ENCODE data around the gene ABLIM2.

ABLIM2 gene

GRCh38 chr4:8200302-8200975 is 41.8 kb upstream of the ABLIM2 start:
- Histone ChIP-seq H3K27ac (ENCODE audit: low read depth, low read length) (no peak overlapping the region), H3K36me3 (ENCODE audit: control insufficient read depth, insufficient read depth, low read length) (no peaks in the 10 kb centered on the region), H3K27me3 (ENCODE audit: control insufficient read depth, insufficient read depth, low read length) (no peaks in the 10 kb centered on the region), H3K9ac (ENCODE audit: low read length) (no peak overlapping the region), H3K4me3 (ENCODE audit: low read depth, low read length) (no peak overlapping the region), H3K9me3 (ENCODE audit: control insufficient read depth, insufficient read depth, low read depth, low read length) (no peaks in the 10 kb centered on the region), H3K4me1 (ENCODE audit: control insufficient read depth, insufficient read depth, low read length) (peaks cover 19% of the 10 kb centered on the region; the same call in 1 of the 2 replicates)

- peaks cover 19% of the 10 kb centered on the region; the same call in 1 of the 2 replicates for H3K4me1 ChIP-seq (ENCODE audit: control insufficient read depth, insufficient read depth, low read length)
- no peaks in the 10 kb centered on the region for H3K27me3 ChIP-seq (ENCODE audit: control insufficient read depth, insufficient read depth, low read length)
- no peaks in the 10 kb centered on the region for H3K9me3 ChIP-seq (ENCODE audit: control insufficient read depth, insufficient read depth, low read depth, low read length)
- H3K27ac ChIP-seq (ENCODE audit: low read depth, low read length): no peak overlapping the region
- no peak overlapping the region for H3K4me3 ChIP-seq (ENCODE audit: low read depth, low read length)
- no peak overlapping the region for H3K9ac ChIP-seq (ENCODE audit: low read length)
- no peaks in the 10 kb centered on the region for H3K36me3 ChIP-seq (ENCODE audit: control insufficient read depth, insufficient read depth, low read length)
Observed at GRCh38 chr4:8199594-8200301, 41.1 kb upstream of the ABLIM2 start.

GRCh38 chr4:8198906-8199593 is 40.4 kb upstream of the ABLIM2 start, which contains the start of gene SH3TC1:
SH3TC1 (plus strand) TSS chr4:8199290; CDS start chr4:8205195, 5,905 bp downstream.
- Histone ChIP-seq H3K27ac (ENCODE audit: low read depth, low read length) (no peak within 1 kb of the TSS), H3K36me3 (ENCODE audit: control insufficient read depth, insufficient read depth, low read length) (no peaks in the 10 kb centered on the region), H3K4me1 (ENCODE audit: control insufficient read depth, insufficient read depth, low read length) (peaks cover 20% of the 10 kb centered on the region; the same call in 1 of the 2 replicates), H3K9ac (ENCODE audit: low read length) (no peak within 1 kb of the TSS), H3K4me3 (ENCODE audit: low read depth, low read length) (no peak within 1 kb of the TSS), H3K27me3 (ENCODE audit: control insufficient read depth, insufficient read depth, low read length) (no peaks in the 10 kb centered on the region), H3K9me3 (ENCODE audit: control insufficient read depth, insufficient read depth, low read depth, low read length) (no peaks in the 10 kb centered on the region)

- no peaks in the 10 kb centered on the region for H3K36me3 ChIP-seq (ENCODE audit: control insufficient read depth, insufficient read depth, low read length)
- no peak overlapping the region for H3K9ac ChIP-seq (ENCODE audit: low read length)
- H3K4me1 ChIP-seq (ENCODE audit: control insufficient read depth, insufficient read depth, low read length): peaks cover 27% of the 10 kb centered on the region; the same call in 1 of the 2 replicates
- H3K9me3 ChIP-seq (ENCODE audit: control insufficient read depth, insufficient read depth, low read depth, low read length): no peaks in the 10 kb centered on the region
- H3K4me3 ChIP-seq (ENCODE audit: low read depth, low read length): no peak overlapping the region
- no peak overlapping the region for H3K27ac ChIP-seq (ENCODE audit: low read depth, low read length)
- no peaks in the 10 kb centered on the region for H3K27me3 ChIP-seq (ENCODE audit: control insufficient read depth, insufficient read depth, low read length)
Observed at GRCh38 chr4:8198206-8198905, 39.7 kb upstream of the ABLIM2 start.

- no peaks in the 10 kb centered on the region for H3K36me3 ChIP-seq (ENCODE audit: control insufficient read depth, insufficient read depth, low read length)
- H3K4me3 ChIP-seq (ENCODE audit: low read depth, low read length): no peak overlapping the region
- H3K4me1 ChIP-seq (ENCODE audit: control insufficient read depth, insufficient read depth, low read length): peaks cover 28% of the 10 kb centered on the region; the same call in 1 of the 2 replicates
- H3K27me3 ChIP-seq (ENCODE audit: control insufficient read depth, insufficient read depth, low read length): no peaks in the 10 kb centered on the region
- no peak overlapping the region for H3K9ac ChIP-seq (ENCODE audit: low read length)
- no peaks in the 10 kb centered on the region for H3K9me3 ChIP-seq (ENCODE audit: control insufficient read depth, insufficient read depth, low read depth, low read length)
- H3K27ac ChIP-seq (ENCODE audit: low read depth, low read length): no peak overlapping the region
Observed at GRCh38 chr4:8197521-8197920, 38.9 kb upstream of the ABLIM2 start.

- Histone ChIP-seq H3K9ac (ENCODE audit: low read length) (no peak overlapping the region), H3K27me3 (ENCODE audit: control insufficient read depth, insufficient read depth, low read length) (no peaks in the 10 kb centered on the region), H3K4me3 (ENCODE audit: low read depth, low read length) (no peak overlapping the region), H3K36me3 (ENCODE audit: control insufficient read depth, insufficient read depth, low read length) (no peaks in the 10 kb centered on the region), H3K9me3 (ENCODE audit: control insufficient read depth, insufficient read depth, low read depth, low read length) (no peaks in the 10 kb centered on the region), H3K27ac (ENCODE audit: low read depth, low read length) (no peak overlapping the region), H3K4me1 (ENCODE audit: control insufficient read depth, insufficient read depth, low read length) (peaks cover 33% of the 10 kb centered on the region; the same call in 1 of the 2 replicates)
Observed at GRCh38 chr4:8195841-8196458, 37.3 kb upstream of the ABLIM2 start.

GRCh38 chr4:8195431-8195830 is 36.8 kb upstream of the ABLIM2 start:
- Histone ChIP-seq H3K9me3 (ENCODE audit: control insufficient read depth, insufficient read depth, low read depth, low read length) (no peaks in the 10 kb centered on the region), H3K36me3 (ENCODE audit: control insufficient read depth, insufficient read depth, low read length) (no peaks in the 10 kb centered on the region), H3K9ac (ENCODE audit: low read length) (no peak overlapping the region), H3K27me3 (ENCODE audit: control insufficient read depth, insufficient read depth, low read length) (no peaks in the 10 kb centered on the region), H3K4me3 (ENCODE audit: low read depth, low read length) (no peak overlapping the region), H3K27ac (ENCODE audit: low read depth, low read length) (no peak overlapping the region), H3K4me1 (ENCODE audit: control insufficient read depth, insufficient read depth, low read length) (peaks cover 30% of the 10 kb centered on the region; the same call in 1 of the 2 replicates)

- no peaks in the 10 kb centered on the region for H3K36me3 ChIP-seq (ENCODE audit: control insufficient read depth, insufficient read depth, low read length)
- no peaks in the 10 kb centered on the region for H3K9me3 ChIP-seq (ENCODE audit: control insufficient read depth, insufficient read depth, low read depth, low read length)
- H3K27ac ChIP-seq (ENCODE audit: low read depth, low read length): no peak overlapping the region
- no peak overlapping the region for H3K4me3 ChIP-seq (ENCODE audit: low read depth, low read length)
- H3K9ac ChIP-seq (ENCODE audit: low read length): no peak overlapping the region
- H3K4me1 ChIP-seq (ENCODE audit: control insufficient read depth, insufficient read depth, low read length): peaks cover 26% of the 10 kb centered on the region; the same call in 1 of the 2 replicates
- no peaks in the 10 kb centered on the region for H3K27me3 ChIP-seq (ENCODE audit: control insufficient read depth, insufficient read depth, low read length)
Observed at GRCh38 chr4:8194306-8195242, 36.0 kb upstream of the ABLIM2 start.

GRCh38 chr4:8192748-8193738 is 34.4 kb upstream of the ABLIM2 start:
- Histone ChIP-seq H3K27me3 (ENCODE audit: control insufficient read depth, insufficient read depth, low read length) (no peaks in the 10 kb centered on the region), H3K4me1 (ENCODE audit: control insufficient read depth, insufficient read depth, low read length) (peaks cover 15% of the 10 kb centered on the region; the same call in 1 of the 2 replicates), H3K9ac (ENCODE audit: low read length) (no peak overlapping the region), H3K9me3 (ENCODE audit: control insufficient read depth, insufficient read depth, low read depth, low read length) (no peaks in the 10 kb centered on the region), H3K36me3 (ENCODE audit: control insufficient read depth, insufficient read depth, low read length) (no peaks in the 10 kb centered on the region), H3K4me3 (ENCODE audit: low read depth, low read length) (no peak overlapping the region), H3K27ac (ENCODE audit: low read depth, low read length) (no peak overlapping the region)

Measured in HUES6 (cell line).